SK-N-MC (cell line): ENCODE results near the gene BATF3.
"Not testable (repeated sequence)": the region's sequence is repeated elsewhere in the genome, so short reads cannot be mapped to it uniquely, and the experiment has no call there.

ENCODE experiments used
- EZH2 ChIP-seq: fragments of 200-600 bp; sonication (generic); IDR thresholded peaks from one replicate; pipeline ENCODE4 v1.6.1; 2017; ENCODE audit warnings: antibody characterized with exemption
- POLR2AphosphoS5 ChIP-seq: IDR thresholded peaks from 2 replicates; pipeline ENCODE4 v1.6.1; 2012; ENCODE audit warnings: mild to moderate bottlenecking, low read depth, low read length, borderline replicate concordance

DNA sequence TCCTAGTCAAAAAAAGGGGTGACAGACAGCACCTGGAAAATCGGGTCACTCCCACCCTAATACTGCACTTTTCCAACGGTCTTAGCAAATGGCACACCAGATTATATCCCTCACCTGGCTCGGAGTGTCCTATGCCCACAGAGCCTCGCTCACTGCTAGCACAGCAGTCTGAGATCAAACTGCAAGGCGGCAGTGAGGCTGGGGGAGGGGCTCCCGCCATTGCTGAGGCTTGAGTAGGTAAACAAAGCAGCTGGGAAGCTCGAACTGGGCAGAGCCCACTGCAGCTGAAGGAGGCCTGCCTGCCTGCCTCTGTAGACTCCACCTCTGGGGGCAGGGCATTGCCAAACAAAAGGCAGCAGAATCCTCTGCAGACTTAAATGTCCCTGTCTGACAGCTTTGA, 41.4 kb downstream of the BATF3 start:
- TF ChIP-seq POLR2AphosphoS5, EZH2: not testable (repeated sequence)
